ENCODE measurements around the gene BACE1-AS. TPM values are rescaled to one million over a fixed set of nuclear protein-coding genes. Genes with fewer than 3 reads are reported as not detected.

BACE1-AS gene

GRCh38 chr11:117334896-117335295 lies 43.8 kb downstream of the BACE1-AS start:
- Histone ChIP-seq H4K91ac (ENCODE audit: low read depth, low read length, poor library complexity) (no peak overlapping the region), H2BK12ac (ENCODE audit: low read length) (no peak overlapping the region), H4K8ac (ENCODE audit: low read depth, low read length) (no peak overlapping the region), H3K4me2 (ENCODE audit: insufficient read depth, low read length, poor library complexity, severe bottlenecking) (no peak overlapping the region), H3K23ac (ENCODE audit: low read depth, low read length, poor library complexity) (no peak overlapping the region), H3K27ac (replicated peaks; ENCODE audit: low read length) (no peak overlapping the region), H3K9me3 (replicated peaks in 1 of 2; ENCODE audit: control insufficient read depth in 2 of 2, insufficient read depth in 1 of 2, low read depth in 1 of 2, low read length in 2 of 2) (no peaks in the 10 kb centered on the region), H3K4me1 (ENCODE audit: control insufficient read depth in 2 of 2, insufficient read depth in 1 of 2, low read depth in 1 of 2, low read length in 2 of 2) (peaks cover 0 to 10% of the 10 kb centered on the region in 2 donors), H3K79me1 (ENCODE audit: low read depth, low read length) (no peaks in the 10 kb centered on the region), H3K14ac (ENCODE audit: low read length) (no peak overlapping the region), H3K27me3 (ENCODE audit: control insufficient read depth in 3 of 3, insufficient read depth in 3 of 3, low read depth in 1 of 3, low read length in 3 of 3) (no peaks in the 10 kb centered on the region), H2AFZ (ENCODE audit: low read length) (no peak overlapping the region), H2BK120ac (ENCODE audit: low read depth, low read length) (no peak overlapping the region), H3K18ac (ENCODE audit: low read length) (no peak overlapping the region), H3K4me3 (ENCODE audit: low read length in 2 of 2) (no peak overlapping the region), H2BK5ac (ENCODE audit: low read length) (no peak overlapping the region), H2AK5ac (ENCODE audit: low read depth, low read length) (no peak overlapping the region), H2BK15ac (ENCODE audit: low read length) (no peak overlapping the region), H3K36me3 (replicated peaks in 1 of 2; ENCODE audit: control insufficient read depth in 2 of 2, insufficient read depth in 2 of 2, low read length in 2 of 2) (peaks cover 3 to 36% of the 10 kb centered on the region in 2 donors), H3K9ac (ENCODE audit: low read depth, low read length, poor library complexity) (no peak overlapping the region), H3K4ac (ENCODE audit: low read length) (no peak overlapping the region)
- no CpG with 5 or more reads among the region's 6 CpGs for WGBS, 2 donors (ENCODE audit: extremely low coverage in 2 of 2, insufficient read length in 2 of 2, insufficient replicate concordance in 1 of 2)
- no peak for DNase-seq (ENCODE audit: low spot score)

DNA sequence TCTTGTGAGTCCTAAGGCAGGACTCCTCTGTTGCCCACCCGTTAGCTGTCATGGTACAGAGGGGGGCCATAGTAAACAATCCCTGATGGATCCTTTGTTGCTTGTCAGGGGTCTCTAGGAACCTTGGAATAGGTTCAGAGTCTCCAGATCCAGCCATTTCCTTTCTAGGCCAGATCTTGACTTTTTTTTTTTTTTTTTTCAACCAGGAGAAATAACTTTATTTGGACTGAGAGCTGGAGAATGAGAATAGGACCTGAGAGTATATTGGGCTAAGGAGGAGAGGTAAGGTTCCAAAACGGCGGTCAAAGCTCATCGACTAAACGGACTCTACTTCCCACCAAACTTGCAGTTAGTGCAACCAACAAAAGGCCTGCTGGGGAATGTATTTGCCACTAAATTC lies 44.3 kb downstream of the BACE1-AS start:
- no peak overlapping the region for H3K4me3 ChIP-seq (ENCODE audit: low read length in 2 of 2)
- no peak overlapping the region for H2BK12ac ChIP-seq (ENCODE audit: low read length)
- H3K79me1 ChIP-seq (ENCODE audit: low read depth, low read length): no peaks in the 10 kb centered on the region
- H2BK5ac ChIP-seq (ENCODE audit: low read length): no peak overlapping the region
- no peaks in the 10 kb centered on the region for H3K27me3 ChIP-seq (ENCODE audit: control insufficient read depth in 3 of 3, insufficient read depth in 3 of 3, low read depth in 1 of 3, low read length in 3 of 3)
- no peak overlapping the region for H3K14ac ChIP-seq (ENCODE audit: low read length)
- no peak overlapping the region for H2AFZ ChIP-seq (ENCODE audit: low read length)
- no CpG with 5 or more reads among the region's 5 CpGs for WGBS, 2 donors (ENCODE audit: extremely low coverage in 2 of 2, insufficient read length in 2 of 2, insufficient replicate concordance in 1 of 2)
- H4K8ac ChIP-seq (ENCODE audit: low read depth, low read length): no peak overlapping the region
- no peak overlapping the region for H3K4ac ChIP-seq (ENCODE audit: low read length)
- no peak overlapping the region for H3K23ac ChIP-seq (ENCODE audit: low read depth, low read length, poor library complexity)
- H3K27ac ChIP-seq (replicated peaks; ENCODE audit: low read length): no peak overlapping the region
- H3K4me2 ChIP-seq (ENCODE audit: insufficient read depth, low read length, poor library complexity, severe bottlenecking): no peak overlapping the region
- no peak overlapping the region for H2BK120ac ChIP-seq (ENCODE audit: low read depth, low read length)
- no peak for DNase-seq (ENCODE audit: low spot score)
- H3K9me3 ChIP-seq (replicated peaks in 1 of 2; ENCODE audit: control insufficient read depth in 2 of 2, insufficient read depth in 1 of 2, low read depth in 1 of 2, low read length in 2 of 2): no peaks in the 10 kb centered on the region
- H3K4me1 ChIP-seq (ENCODE audit: control insufficient read depth in 2 of 2, insufficient read depth in 1 of 2, low read depth in 1 of 2, low read length in 2 of 2): peaks cover 0 to 10% of the 10 kb centered on the region in 2 donors
- H3K9ac ChIP-seq (ENCODE audit: low read depth, low read length, poor library complexity): no peak overlapping the region
- no peak overlapping the region for H3K18ac ChIP-seq (ENCODE audit: low read length)
- H3K36me3 ChIP-seq (replicated peaks in 1 of 2; ENCODE audit: control insufficient read depth in 2 of 2, insufficient read depth in 2 of 2, low read length in 2 of 2): peaks cover 5 to 42% of the 10 kb centered on the region in 2 donors
- no peak overlapping the region for H2AK5ac ChIP-seq (ENCODE audit: low read depth, low read length)
- no peak overlapping the region for H4K91ac ChIP-seq (ENCODE audit: low read depth, low read length, poor library complexity)
- no peak overlapping the region for H2BK15ac ChIP-seq (ENCODE audit: low read length)

GRCh38 chr11:117337076-117337475 lies 45.9 kb downstream of the BACE1-AS start:
- DNase-seq (ENCODE audit: low spot score): no peak
- Histone ChIP-seq H4K8ac (ENCODE audit: low read depth, low read length) (no peak overlapping the region), H3K23ac (ENCODE audit: low read depth, low read length, poor library complexity) (no peak overlapping the region), H3K9ac (ENCODE audit: low read depth, low read length, poor library complexity) (no peak overlapping the region), H2AFZ (ENCODE audit: low read length) (no peak overlapping the region), H3K27ac (replicated peaks; ENCODE audit: low read length) (no peak overlapping the region), H4K91ac (ENCODE audit: low read depth, low read length, poor library complexity) (no peak overlapping the region), H3K9me3 (replicated peaks in 1 of 2; ENCODE audit: control insufficient read depth in 2 of 2, insufficient read depth in 1 of 2, low read depth in 1 of 2, low read length in 2 of 2) (no peaks in the 10 kb centered on the region), H2BK15ac (ENCODE audit: low read length) (no peak overlapping the region), H3K36me3 (replicated peaks in 1 of 2; ENCODE audit: control insufficient read depth in 2 of 2, insufficient read depth in 2 of 2, low read length in 2 of 2) (peaks cover 5 to 57% of the 10 kb centered on the region in 2 donors), H3K79me1 (ENCODE audit: low read depth, low read length) (no peaks in the 10 kb centered on the region), H2BK12ac (ENCODE audit: low read length) (no peak overlapping the region), H2BK120ac (ENCODE audit: low read depth, low read length) (no peak overlapping the region), H3K4ac (ENCODE audit: low read length) (no peak overlapping the region), H3K4me1 (ENCODE audit: control insufficient read depth in 2 of 2, insufficient read depth in 1 of 2, low read depth in 1 of 2, low read length in 2 of 2) (peaks cover 0 to 10% of the 10 kb centered on the region in 2 donors), H3K18ac (ENCODE audit: low read length) (no peak overlapping the region), H3K14ac (ENCODE audit: low read length) (no peak overlapping the region), H2AK5ac (ENCODE audit: low read depth, low read length) (no peak overlapping the region), H3K4me3 (ENCODE audit: low read length in 2 of 2) (no peak overlapping the region), H3K27me3 (ENCODE audit: control insufficient read depth in 3 of 3, insufficient read depth in 3 of 3, low read depth in 1 of 3, low read length in 3 of 3) (no peaks in the 10 kb centered on the region), H3K4me2 (ENCODE audit: insufficient read depth, low read length, poor library complexity, severe bottlenecking) (no peak overlapping the region), H2BK5ac (ENCODE audit: low read length) (no peak overlapping the region)
- no CpG with 5 or more reads among the region's 4 CpGs for WGBS, 2 donors (ENCODE audit: extremely low coverage in 2 of 2, insufficient read length in 2 of 2, insufficient replicate concordance in 1 of 2)

Small RNA genes within 50 kb of the gene (small RNA-seq; reads per million reads assigned to genes)
- not detected for gene RF00564 (ENCODE audit: insufficient read depth)

Data from neuronal stem cell (in vitro differentiated cells).